ENCODE results near the gene CRIP2. TPM values are rescaled to one million over a fixed set of nuclear protein-coding genes. Genes with fewer than 3 reads are reported as not detected.

CRIP2 gene
- total RNA-seq, 1 experiment from 2014 or later, result 192 TPM

DNA sequence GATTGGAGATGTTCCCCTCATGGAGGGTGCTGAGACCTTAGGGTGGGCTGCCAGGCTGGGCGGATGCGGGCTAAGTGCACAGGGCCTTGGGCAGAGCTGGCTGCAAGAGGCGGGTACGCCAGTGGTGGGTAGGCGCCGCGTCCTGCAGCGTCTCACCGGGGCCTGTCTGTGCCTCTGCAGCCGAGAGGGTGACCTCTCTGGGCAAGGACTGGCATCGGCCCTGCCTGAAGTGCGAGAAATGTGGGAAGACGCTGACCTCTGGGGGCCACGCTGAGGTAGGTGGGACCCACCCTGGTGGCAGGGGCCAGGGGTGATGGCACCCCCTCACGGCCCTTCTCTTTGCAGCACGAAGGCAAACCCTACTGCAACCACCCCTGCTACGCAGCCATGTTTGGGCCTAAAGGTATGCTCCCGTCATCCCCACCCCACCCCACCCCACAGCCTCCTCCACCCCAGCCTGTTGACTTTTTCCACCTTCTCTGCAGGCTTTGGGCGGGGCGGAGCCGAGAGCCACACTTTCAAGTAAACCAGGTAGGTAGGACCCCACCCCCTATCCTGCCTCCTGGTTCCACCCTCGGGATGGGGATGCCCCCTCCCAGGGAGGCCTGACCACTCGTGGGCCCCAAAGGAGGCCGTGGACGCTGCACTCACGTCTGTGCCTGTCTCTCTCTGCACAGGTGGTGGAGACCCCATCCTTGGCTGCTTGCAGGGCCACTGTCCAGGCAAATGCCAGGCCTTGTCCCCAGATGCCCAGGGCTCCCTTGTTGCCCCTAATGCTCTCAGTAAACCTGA lies 13.6 kb downstream of the CRIP2 start:
- POLR2A ChIA-PET (ENCODE audit: low non-redundant PET), result no interaction called here
- no TSS peak for BruUV-seq (replicated peaks)
- CTCF ChIA-PET, result interaction anchor here (2.5 kb wide), 1 partner anchor 118 kb away, joined by 34 read pairs; no protein-coding TSS in a partner anchor
- peak overlapping the region; percentile 92 for H3K27ac ChIP-seq (ENCODE audit: low read depth, low read length, poor library complexity, severe bottlenecking)
- peak overlapping the region; percentile 58 for H3K4me3 ChIP-seq (ENCODE audit: low read depth, low read length, poor library complexity, severe bottlenecking)
- no peaks in the 10 kb centered on the region for H3K36me3 ChIP-seq (ENCODE audit: insufficient read depth, low read length, poor library complexity, severe bottlenecking)
- H3K4me1 ChIP-seq (ENCODE audit: insufficient read depth, low read length, poor library complexity, severe bottlenecking), result peaks cover 22% of the 10 kb centered on the region
- H3K27me3 ChIP-seq (replicated peaks; ENCODE audit: insufficient read depth, low read depth, low read length, poor library complexity), result no peaks in the 10 kb centered on the region
- no peaks in the 10 kb centered on the region for H3K9me3 ChIP-seq (ENCODE audit: low read depth, low read length, poor library complexity, severe bottlenecking)
- intact Hi-C loops (cut with micrococcal nuclease; ENCODE audit: unreplicated experiment), result loop anchor here (2.0 kb wide), 1 partner anchor 39 kb away; no protein-coding TSS in a partner anchor
- DNase-seq (ENCODE audit: low spot score), result no peak
- TF ChIP-seq, protein P1, sequence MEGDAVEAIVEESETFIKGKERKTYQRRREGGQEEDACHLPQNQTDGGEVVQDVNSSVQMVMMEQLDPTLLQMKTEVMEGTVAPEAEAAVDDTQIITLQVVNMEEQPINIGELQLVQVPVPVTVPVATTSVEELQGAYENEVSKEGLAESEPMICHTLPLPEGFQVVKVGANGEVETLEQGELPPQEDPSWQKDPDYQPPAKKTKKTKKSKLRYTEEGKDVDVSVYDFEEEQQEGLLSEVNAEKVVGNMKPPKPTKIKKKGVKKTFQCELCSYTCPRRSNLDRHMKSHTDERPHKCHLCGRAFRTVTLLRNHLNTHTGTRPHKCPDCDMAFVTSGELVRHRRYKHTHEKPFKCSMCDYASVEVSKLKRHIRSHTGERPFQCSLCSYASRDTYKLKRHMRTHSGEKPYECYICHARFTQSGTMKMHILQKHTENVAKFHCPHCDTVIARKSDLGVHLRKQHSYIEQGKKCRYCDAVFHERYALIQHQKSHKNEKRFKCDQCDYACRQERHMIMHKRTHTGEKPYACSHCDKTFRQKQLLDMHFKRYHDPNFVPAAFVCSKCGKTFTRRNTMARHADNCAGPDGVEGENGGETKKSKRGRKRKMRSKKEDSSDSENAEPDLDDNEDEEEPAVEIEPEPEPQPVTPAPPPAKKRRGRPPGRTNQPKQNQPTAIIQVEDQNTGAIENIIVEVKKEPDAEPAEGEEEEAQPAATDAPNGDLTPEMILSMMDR (conservative IDR thresholded peaks at IDR 0.05; ENCODE audit: low read depth, low read length), result no peak
- TF ChIP-seq EZH2 (IDR thresholded peaks at IDR 0.05; ENCODE audit: borderline replicate concordance, low read depth, low read length, poor library complexity, severe bottlenecking), result no peak

DNA sequence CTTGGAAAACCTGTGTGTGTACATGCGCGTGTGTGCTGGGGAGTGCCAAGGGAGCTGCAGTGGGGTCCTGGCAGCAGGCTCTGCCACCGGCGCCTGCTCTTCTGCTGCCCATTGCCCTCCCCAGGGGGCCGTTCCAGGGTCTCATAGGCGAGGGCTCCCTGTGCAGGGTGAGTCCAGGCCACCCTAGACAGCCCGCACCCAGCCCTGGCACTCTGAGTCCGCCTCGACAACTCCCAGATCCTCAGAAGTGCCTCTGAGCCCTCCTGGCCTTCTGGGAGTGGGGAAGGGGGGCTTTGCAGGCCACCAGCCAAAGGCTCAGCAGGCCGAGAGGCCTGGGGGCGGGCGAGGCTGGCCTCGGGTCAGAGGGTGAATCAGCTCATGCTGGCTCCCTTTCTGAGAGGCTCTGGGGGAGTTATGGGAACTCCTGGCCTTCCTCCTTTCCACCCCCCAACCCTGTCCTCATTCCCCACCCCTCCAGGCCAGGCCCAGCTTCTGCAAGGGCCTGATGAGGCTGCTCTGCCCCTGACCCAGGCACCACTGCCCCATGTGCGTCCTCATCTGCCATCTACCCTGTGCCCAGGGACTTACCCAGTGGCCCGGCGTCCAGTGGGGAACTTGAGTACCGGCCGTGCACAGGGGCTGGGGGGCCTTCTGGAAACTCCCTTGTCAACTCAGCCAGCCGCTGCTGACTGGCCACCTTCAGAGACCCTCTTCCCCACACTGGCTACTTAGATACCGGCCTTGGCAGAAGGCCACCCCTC lies 14.3 kb downstream of the CRIP2 start:
- Histone ChIP-seq H3K4me1 (ENCODE audit: insufficient read depth, low read length, poor library complexity, severe bottlenecking) (peaks cover 22% of the 10 kb centered on the region), H3K27ac (ENCODE audit: low read depth, low read length, poor library complexity, severe bottlenecking) (peak overlapping the region; percentile 92), H3K36me3 (ENCODE audit: insufficient read depth, low read length, poor library complexity, severe bottlenecking) (no peaks in the 10 kb centered on the region), H3K9me3 (ENCODE audit: low read depth, low read length, poor library complexity, severe bottlenecking) (no peaks in the 10 kb centered on the region), H3K27me3 (replicated peaks; ENCODE audit: insufficient read depth, low read depth, low read length, poor library complexity) (no peaks in the 10 kb centered on the region), H3K4me3 (ENCODE audit: low read depth, low read length, poor library complexity, severe bottlenecking) (peak overlapping the region; percentile 83)
- no peak for TF ChIP-seq EZH2 (IDR thresholded peaks at IDR 0.05; ENCODE audit: borderline replicate concordance, low read depth, low read length, poor library complexity, severe bottlenecking)
- TF ChIP-seq, protein P1 (conservative IDR thresholded peaks at IDR 0.05; ENCODE audit: low read depth, low read length), result no peak
- CTCF ChIA-PET, result interaction anchor here (0.7 to 2.8 kb wide), 6 partner anchors 8 to 137 kb away, joined by 3 to 38 read pairs (median 10); no protein-coding TSS in a partner anchor
- intact Hi-C loops (cut with micrococcal nuclease; ENCODE audit: unreplicated experiment), result loop anchor here (1.0 to 2.0 kb wide), 2 partner anchors 40 to 118 kb away; no protein-coding TSS in a partner anchor
- DNase-seq (ENCODE audit: low spot score), result no peak
- POLR2A ChIA-PET (ENCODE audit: low non-redundant PET), result no interaction called here
- no TSS peak for BruUV-seq (replicated peaks)

DNA sequence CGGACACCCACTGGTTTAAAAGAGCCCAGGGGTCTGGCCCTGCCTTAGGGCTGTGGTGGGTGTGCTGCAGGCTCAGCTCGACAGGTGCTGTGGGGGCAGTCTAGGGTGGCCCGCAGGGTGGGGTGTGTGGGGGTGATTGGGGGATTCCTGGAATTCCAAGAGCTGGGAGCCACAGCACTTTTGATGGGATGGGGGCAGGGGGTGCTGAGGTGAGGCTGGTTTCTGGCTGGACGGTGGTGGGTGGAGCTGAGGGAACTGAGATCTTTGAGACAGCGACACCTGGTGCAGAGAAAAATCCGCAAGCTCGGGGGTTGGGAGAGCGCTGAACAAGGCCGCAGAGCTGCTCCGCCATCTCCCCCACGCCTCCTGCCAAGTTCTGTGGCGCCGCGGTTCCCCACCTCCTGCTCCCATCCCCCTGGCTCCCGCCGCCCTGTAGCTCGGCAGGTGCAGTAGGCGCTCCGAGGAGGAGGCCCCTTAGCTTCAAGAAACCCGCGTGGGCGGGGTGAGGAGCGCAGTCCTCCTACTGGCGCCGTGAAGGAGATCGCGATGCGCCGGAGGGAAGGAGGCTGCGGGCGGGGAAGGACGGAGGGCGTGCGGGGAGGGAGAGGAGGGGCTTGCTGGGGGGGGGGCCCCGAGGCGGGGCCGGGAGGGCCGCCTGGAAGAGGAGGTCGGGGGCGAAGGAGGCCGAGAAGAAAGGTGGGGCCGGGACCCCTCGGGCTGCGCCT lies 15.1 kb downstream of the CRIP2 start:
- Histone ChIP-seq H3K36me3 (ENCODE audit: insufficient read depth, low read length, poor library complexity, severe bottlenecking) (no peaks in the 10 kb centered on the region), H3K27me3 (replicated peaks; ENCODE audit: insufficient read depth, low read depth, low read length, poor library complexity) (no peaks in the 10 kb centered on the region), H3K4me1 (ENCODE audit: insufficient read depth, low read length, poor library complexity, severe bottlenecking) (peaks cover 22% of the 10 kb centered on the region), H3K4me3 (ENCODE audit: low read depth, low read length, poor library complexity, severe bottlenecking) (peak overlapping the region; percentile 83), H3K9me3 (ENCODE audit: low read depth, low read length, poor library complexity, severe bottlenecking) (no peaks in the 10 kb centered on the region), H3K27ac (ENCODE audit: low read depth, low read length, poor library complexity, severe bottlenecking) (peak overlapping the region; percentile 92)
- intact Hi-C loops (cut with micrococcal nuclease; ENCODE audit: unreplicated experiment), result loop anchor here (1.0 to 2.0 kb wide), 3 partner anchors 37 to 118 kb away; partner anchors contain the start of gene TMEM121
- BruUV-seq (replicated peaks), result no TSS peak
- CTCF ChIA-PET, result interaction anchor here (0.7 to 2.8 kb wide), 10 partner anchors 9 to 138 kb away, joined by 3 to 38 read pairs (median 4); no protein-coding TSS in a partner anchor
- POLR2A ChIA-PET (ENCODE audit: low non-redundant PET), result interaction anchor here (0.5 to 0.6 kb wide), 2 partner anchors 91 to 99 kb away, joined by 3 to 16 read pairs; no protein-coding TSS in a partner anchor
- no peak for TF ChIP-seq EZH2 (IDR thresholded peaks at IDR 0.05; ENCODE audit: borderline replicate concordance, low read depth, low read length, poor library complexity, severe bottlenecking)
- TF ChIP-seq, protein P1 (conservative IDR thresholded peaks at IDR 0.05; ENCODE audit: low read depth, low read length), result peak; percentile 76
- peak; percentile 93 for DNase-seq (ENCODE audit: low spot score)

All from A673 (cell line).